ENCODE data around the gene NOS1AP. TPM values are rescaled to one million over a fixed set of nuclear protein-coding genes. Genes with fewer than 3 reads are reported as not detected.

NOS1AP gene
- total and polyA plus RNA-seq, 2 experiments from 2014 or later, result 5.8 to 6.6 TPM

- Mint-ChIP-seq H3K36me3 (ENCODE audit: low read depth) (no peaks in the 10 kb centered on the region), H3K27ac (0 out of 2 replicates have a peak overlapping the region, but pooled peaks have one; percentile 61), H3K4me3 (peak overlapping the region; percentile 8; the same call in 1 of the 3 replicates), H3K9me3 (no peaks in the 10 kb centered on the region), H3K27me3 (ENCODE audit: insufficient read depth, low read depth, poor library complexity) (peaks cover 2% of the 10 kb centered on the region), H3K4me1 (peaks cover 26% of the 10 kb centered on the region)
- H3K4me1 ChIP-seq (ENCODE audit: insufficient read depth), result peaks cover 24% of the 10 kb centered on the region
- H4K20me1 ChIP-seq (replicated peaks; ENCODE audit: insufficient read depth), result no peaks in the 10 kb centered on the region
- H3K79me2 ChIP-seq (replicated peaks; ENCODE audit: insufficient read depth), result no peaks in the 10 kb centered on the region
- DNase-seq (ENCODE audit: low spot score), result peak; percentile 51
- H3K4me3 ChIP-seq, result peak overlapping the region; percentile 10; the same call in 1 of the 2 replicates
- no peaks in the 10 kb centered on the region for H3K27me3 ChIP-seq (ENCODE audit: insufficient read depth)
- H3F3A ChIP-seq (replicated peaks; ENCODE audit: low read depth), result no peaks in the 10 kb centered on the region
- TF ChIP-seq ZNF331 (CRISPR knock-in tag; IDR thresholded peaks at IDR 0.05; ENCODE audit: low read depth), result no peak
- TF ChIP-seq CREB1 (CRISPR knock-in tag; IDR thresholded peaks at IDR 0.05; ENCODE audit: low read depth), result no peak
- H3K9me2 ChIP-seq (ENCODE audit: insufficient read depth), result no peaks in the 10 kb centered on the region
- peak overlapping the region; percentile 60 for H3K4me2 ChIP-seq
- H3K36me3 ChIP-seq (ENCODE audit: insufficient read depth), result no peaks in the 10 kb centered on the region
- H2AFZ ChIP-seq, result peak overlapping the region; percentile 39
- no peak overlapping the region for H3K27ac ChIP-seq (ENCODE audit: low read depth)
- peak; percentile 78 for ATAC-seq
Observed at GRCh38 chr1:162398999-162399580, 329.6 kb downstream of the NOS1AP start.

- H4K20me1 ChIP-seq (replicated peaks; ENCODE audit: insufficient read depth), result no peaks in the 10 kb centered on the region
- TF ChIP-seq ETS1 (IDR thresholded peaks at IDR 0.05) (no peak), ZNF114 (CRISPR knock-in tag; IDR thresholded peaks at IDR 0.05) (no peak), EZH2phosphoT487 (IDR thresholded peaks at IDR 0.05; ENCODE audit: unreplicated experiment) (no peak), NANOG (IDR thresholded peaks at IDR 0.05; ENCODE audit: borderline replicate concordance) (no peak), JUNB (IDR thresholded peaks at IDR 0.05; ENCODE audit: unreplicated experiment) (no peak), EZH2 (IDR thresholded peaks at IDR 0.05; ENCODE audit: low read depth, unreplicated experiment) (no peak), ZNF462 (CRISPR knock-in tag; IDR thresholded peaks at IDR 0.05) (no peak), STAT1 (IDR thresholded peaks at IDR 0.05; ENCODE audit: unreplicated experiment) (no peak), ZNF331 (CRISPR knock-in tag; IDR thresholded peaks at IDR 0.05; ENCODE audit: low read depth) (no peak)
- no peaks in the 10 kb centered on the region for H3K36me3 Mint-ChIP-seq (ENCODE audit: low read depth)
- H3K4me1 ChIP-seq (ENCODE audit: insufficient read depth), result peaks cover 24% of the 10 kb centered on the region
- no peak overlapping the region for H3K4me3 ChIP-seq
- H3K27ac ChIP-seq (ENCODE audit: low read depth), result no peak overlapping the region
- no peaks in the 10 kb centered on the region for H3K9me2 ChIP-seq (ENCODE audit: insufficient read depth)
- H3K4me1 Mint-ChIP-seq, result peaks cover 26% of the 10 kb centered on the region
- H3K4me2 ChIP-seq, result no peak overlapping the region
- no peaks in the 10 kb centered on the region for H3K79me2 ChIP-seq (replicated peaks; ENCODE audit: insufficient read depth)
- peaks cover 2% of the 10 kb centered on the region for H3K27me3 Mint-ChIP-seq (ENCODE audit: insufficient read depth, low read depth, poor library complexity)
- H3K27ac Mint-ChIP-seq, result no peak overlapping the region
- H3K36me3 ChIP-seq (ENCODE audit: insufficient read depth), result no peaks in the 10 kb centered on the region
- DNase-seq (ENCODE audit: low spot score) (no peak), ATAC-seq (no peak)
- no peak overlapping the region for H3K4me3 Mint-ChIP-seq
- H3K27me3 ChIP-seq (ENCODE audit: insufficient read depth), result no peaks in the 10 kb centered on the region
- H3F3A ChIP-seq (replicated peaks; ENCODE audit: low read depth), result no peaks in the 10 kb centered on the region
- no peaks in the 10 kb centered on the region for H3K9me3 Mint-ChIP-seq
- H2AFZ ChIP-seq, result 0 out of 2 replicates have a peak overlapping the region, but pooled peaks have one; percentile 78
Observed at GRCh38 chr1:162400790-162401355, 331.4 kb downstream of the NOS1AP start.
